Adrenal gland (tissue), 12 donors: ENCODE measurements around the gene CBR4. TPM values are rescaled to one million over a fixed set of nuclear protein-coding genes. Genes with fewer than 3 reads are reported as not detected.

Experiments used
- DNase-seq, 7 donors: peaks; one replicate each; pipeline ENCODE4 v3.0.0-alpha.2; 2019 to 2020
- H3K27ac ChIP-seq, 5 donors: fragments of 200-600 bp; sonication (generic) in 4 of 5; 1 replicate in 3 of 5; 2 replicates in 2 of 5; pipeline versions ENCODE4 v1.5.1 to v1.8.0; 2016 to 2020; ENCODE audit warnings: mild to moderate bottlenecking in 1 of 5
- H3K27me3 ChIP-seq: fragments of 200-600 bp; 2 replicates; pipeline ENCODE4 v1.8.0; 2021
- H3K36me3 ChIP-seq, 2 donors: fragments of 200-600 bp; replicated peaks in 1 of 2; 1 replicate in 1 of 2; 2 replicates in 1 of 2; pipeline versions ENCODE4 v1.5.1 to v1.8.0; 2018 to 2022
- H3K4me1 ChIP-seq, 2 donors: fragments of 200-600 bp; replicated peaks in 1 of 2; 1 replicate in 1 of 2; 2 replicates in 1 of 2; pipeline versions ENCODE4 v1.5.1 to v1.8.0; 2018 to 2021
- H3K4me3 ChIP-seq, 4 donors: fragments of 200-600 bp; sonication (generic) in 3 of 4; one replicate each; pipeline ENCODE4 v1.5.1; 2016 to 2018
- H3K9me3 ChIP-seq, 3 donors: fragments of 200-600 bp; sonication (generic) in 1 of 3; replicated peaks in 1 of 3; 1 replicate in 2 of 3; 2 replicates in 1 of 3; pipeline versions ENCODE4 v1.5.1 to v1.8.0; 2016 to 2021
- POLR2A ChIP-seq, 2 donors: fragments of 450-650 bp; IDR thresholded peaks; one replicate each; pipeline ENCODE4 v1.6.1; 2017; ENCODE audit warnings: antibody characterized with exemption in 2 of 2, mild to moderate bottlenecking in 2 of 2, moderate library complexity in 1 of 2
- WGBS, 4 donors: extraction: QIAGEN DNeasy Blood & Tissue Kit in 2 of 4; methylation state at CpG; one replicate each; pipeline versions ENCODE4 v1.1.5 to v1.1.7; 2013 to 2017; 5-methylcytosine and 5-hydroxymethylcytosine counted together
- intact Hi-C, 2 donors: fragments of 100-400 bp; cut with DNase I; formaldehyde crosslinking; loops; one replicate each; pipeline versions ENCODE4 v1.14.1 to v1.15.0; 2022 to 2023
- polyA plus RNA-seq, 3 donors: library from polyadenylated mRNA; stranded (reverse); fragments of 200-250 nt in 2 of 3; fragments of 350-450 nt in 1 of 3; fragmentation: Illumina TruSeq in 1 of 3; extraction: RNeasy Lipid Tissue Mini Kit (QIAGEN cat#74804) in 1 of 3; gene quantifications; one replicate each; pipeline ENCODE4 v1.2.3, GENCODE V29; 2013 to 2014
- total RNA-seq, 9 donors: library from RNA; depleted of rRNA in 4 of 9; stranded (reverse); fragments of >200 nt in 4 of 9; fragments of 120-200 nt in 1 of 9; fragmentation: NEBNext Ultra II Directional in 1 of 9; extraction: Animal tissue kit (Norgen Biotek cat#: 25700) in 1 of 9; gene quantifications; one replicate each; pipeline versions ENCODE4 v1.1.0 to v1.2.4, GENCODE V29; 2013 to 2023
- TF ChIP-seq, protein P1 (sequence below), 6 experiments: fragments of 450-650 bp in 4 of 6; fragments of 200-600 bp in 2 of 6; sonication (generic) in 1 of 6; IDR thresholded peaks; 1 replicate in 5 of 6; 2 replicates in 1 of 6; pipeline versions ENCODE4 v1.5.1 to v1.8.0; 2016 to 2021; ENCODE audit warnings: antibody characterized with exemption in 6 of 6, mild to moderate bottlenecking in 2 of 6, moderate library complexity in 1 of 6
- donor health status: healthy with polysubstance abuse.
- donor health status: Bipolar disorder and iron deficiency.
- donor health status: DM: yes; HTN: yes; CAD: no.
- donor health status: DM: no; HTN: no; CAD: no.
- donor health status: DM: no; HTN: no; CAD: no.
- donor health status: DM: yes; HTN: yes; CAD: no.

CBR4 gene
- total and polyA plus RNA-seq, 12 donors, result 9.6 to 34.6 (median 20.7) TPM

DNA sequence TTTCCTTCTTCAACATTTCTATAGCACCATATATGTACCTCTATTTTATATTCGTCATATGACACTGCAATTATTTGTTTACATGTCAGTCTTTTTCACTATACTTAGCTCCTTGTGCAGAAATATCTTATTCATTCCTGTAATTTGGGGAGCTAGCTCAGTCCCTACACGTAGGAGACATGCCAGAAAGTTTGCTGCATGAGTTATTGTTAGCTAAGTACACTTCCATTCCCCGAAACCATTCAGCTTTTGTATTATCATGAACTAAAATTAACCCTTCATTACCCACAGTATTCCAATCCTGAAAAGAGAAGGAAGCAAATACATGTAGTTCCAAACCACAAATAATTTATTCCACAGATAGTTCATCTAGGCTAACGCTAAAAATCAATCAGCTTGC, 10.2 kb downstream of the CBR4 start:
- intact Hi-C loops, result no loop called here
- no peak for DNase-seq

DNA sequence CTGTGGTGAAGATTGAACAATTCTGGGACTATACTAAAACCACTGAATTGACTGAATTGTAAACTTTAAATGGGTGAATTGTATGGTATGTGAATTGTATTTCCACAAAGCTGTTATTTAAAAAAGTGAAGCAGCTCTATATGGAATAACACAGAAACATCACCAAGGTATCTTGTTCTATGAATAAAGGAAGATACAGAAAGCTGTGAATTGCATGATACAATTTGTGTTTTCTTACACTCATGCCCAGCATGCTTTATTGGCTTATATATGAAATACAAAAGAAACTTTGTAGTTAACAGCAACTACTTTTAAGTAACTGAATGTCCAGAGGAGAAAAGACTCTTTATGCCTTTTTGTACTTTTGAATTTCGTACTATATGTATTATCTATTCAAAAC, 11.5 kb downstream of the CBR4 start:
- whole genome bisulfite sequencing, 4 donors, result 90 to 97% (median 95%) methylated on average over 1 of the region's 1 CpG
- peaks cover 0 to 9% of the 10 kb centered on the region in 2 donors for H3K36me3 ChIP-seq
- intact Hi-C loops, result no loop called here

More for the DNA sequence above, 10.2 kb downstream of the CBR4 start:
- H3K36me3 ChIP-seq, result peaks cover 0 to 9% of the 10 kb centered on the region in 2 donors
- TF ChIP-seq, protein P1, sequence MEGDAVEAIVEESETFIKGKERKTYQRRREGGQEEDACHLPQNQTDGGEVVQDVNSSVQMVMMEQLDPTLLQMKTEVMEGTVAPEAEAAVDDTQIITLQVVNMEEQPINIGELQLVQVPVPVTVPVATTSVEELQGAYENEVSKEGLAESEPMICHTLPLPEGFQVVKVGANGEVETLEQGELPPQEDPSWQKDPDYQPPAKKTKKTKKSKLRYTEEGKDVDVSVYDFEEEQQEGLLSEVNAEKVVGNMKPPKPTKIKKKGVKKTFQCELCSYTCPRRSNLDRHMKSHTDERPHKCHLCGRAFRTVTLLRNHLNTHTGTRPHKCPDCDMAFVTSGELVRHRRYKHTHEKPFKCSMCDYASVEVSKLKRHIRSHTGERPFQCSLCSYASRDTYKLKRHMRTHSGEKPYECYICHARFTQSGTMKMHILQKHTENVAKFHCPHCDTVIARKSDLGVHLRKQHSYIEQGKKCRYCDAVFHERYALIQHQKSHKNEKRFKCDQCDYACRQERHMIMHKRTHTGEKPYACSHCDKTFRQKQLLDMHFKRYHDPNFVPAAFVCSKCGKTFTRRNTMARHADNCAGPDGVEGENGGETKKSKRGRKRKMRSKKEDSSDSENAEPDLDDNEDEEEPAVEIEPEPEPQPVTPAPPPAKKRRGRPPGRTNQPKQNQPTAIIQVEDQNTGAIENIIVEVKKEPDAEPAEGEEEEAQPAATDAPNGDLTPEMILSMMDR (IDR thresholded peaks at IDR 0.05), result no peak
- no peak for TF ChIP-seq POLR2A (IDR thresholded peaks at IDR 0.05)
- H3K4me1 ChIP-seq, result peaks cover 0 to 7% of the 10 kb centered on the region in 2 donors
- 60 to 69% (median 62%) methylated on average over 4 of the region's 4 CpGs for WGBS, 4 donors
- no peaks in the 10 kb centered on the region for H3K9me3 ChIP-seq
- no peak overlapping the region for H3K4me3 ChIP-seq
- H3K27me3 ChIP-seq, result no peaks in the 10 kb centered on the region
- no peak overlapping the region for H3K27ac ChIP-seq

DNA sequence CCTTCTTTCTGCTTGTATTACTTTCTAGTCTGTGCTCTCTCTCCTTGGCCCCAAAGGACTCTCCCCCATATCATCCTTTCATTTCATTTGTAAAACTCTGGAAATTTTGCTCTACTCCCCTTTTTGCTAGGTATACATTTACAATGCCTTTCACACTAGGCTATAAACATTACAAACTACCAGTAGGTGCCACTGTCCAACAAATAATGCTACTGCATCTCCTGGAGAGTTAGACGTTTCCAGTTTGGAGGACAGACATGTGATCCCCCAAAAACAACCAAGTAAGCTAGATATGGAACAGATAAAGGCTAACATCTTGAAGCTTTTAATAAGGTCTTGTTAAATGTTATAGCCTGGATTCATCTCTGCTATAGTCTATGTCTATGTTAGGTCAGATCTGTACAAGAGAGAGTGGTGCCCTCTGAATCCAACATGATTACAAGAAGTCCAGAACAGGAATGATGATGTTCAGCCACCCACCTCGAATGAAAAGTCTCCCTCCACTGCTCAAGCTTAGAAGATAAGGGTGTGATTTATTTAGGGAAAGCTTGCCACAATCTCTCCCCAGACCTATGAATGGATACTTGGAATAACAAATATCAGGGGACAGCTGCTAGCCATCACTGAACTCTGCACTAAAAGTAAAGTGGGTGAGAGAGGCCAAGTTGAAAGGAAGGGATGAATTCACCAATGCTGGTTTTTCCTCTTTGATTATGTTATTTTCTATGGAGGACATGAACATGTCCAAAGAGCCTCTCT, 14.3 kb downstream of the CBR4 start:
- intact Hi-C loops, result no loop called here
- Histone ChIP-seq H3K27me3 (no peaks in the 10 kb centered on the region), H3K9me3 (no peaks in the 10 kb centered on the region), H3K4me1 (peaks cover 0 to 15% of the 10 kb centered on the region in 2 donors), H3K36me3 (no peaks in the 10 kb centered on the region), H3K27ac (no peak overlapping the region), H3K4me3 (no peak overlapping the region)
- no peak for TF ChIP-seq POLR2A (IDR thresholded peaks at IDR 0.05)
- TF ChIP-seq, protein P1 (IDR thresholded peaks at IDR 0.05), result peak in 3 of 6 experiments; percentile 8 to 21 (median 19)
- WGBS, 4 donors, result 20 to 31% (median 22%) methylated on average over 2 of the region's 2 CpGs
- no peak for DNase-seq

More for the DNA sequence above, 11.5 kb downstream of the CBR4 start:
- Histone ChIP-seq H3K4me3 (no peak overlapping the region), H3K27me3 (no peaks in the 10 kb centered on the region), H3K4me1 (peaks cover 0 to 11% of the 10 kb centered on the region in 2 donors), H3K27ac (no peak overlapping the region), H3K9me3 (no peaks in the 10 kb centered on the region)
- DNase-seq, result no peak
- TF ChIP-seq POLR2A (IDR thresholded peaks at IDR 0.05), result no peak
- TF ChIP-seq, protein P1 (IDR thresholded peaks at IDR 0.05), result no peak

DNA sequence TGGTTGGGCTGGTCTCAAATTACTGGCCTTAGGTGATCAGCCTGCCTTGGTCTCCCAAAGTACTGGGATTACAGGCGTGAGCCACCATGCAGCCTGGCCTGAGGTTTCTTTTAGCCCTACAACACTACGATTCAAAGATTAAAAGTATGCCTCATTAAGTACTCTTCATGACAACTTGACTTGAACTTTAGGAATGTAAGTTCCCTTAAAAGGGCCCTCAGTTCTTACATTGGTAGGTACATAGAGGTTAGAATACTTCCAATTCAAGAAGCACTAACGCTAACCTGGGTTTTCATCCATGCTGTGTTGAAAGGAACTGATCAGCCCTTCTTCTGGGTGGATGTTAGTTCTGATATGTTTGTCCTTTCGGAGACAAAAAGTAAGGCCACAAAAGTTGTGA, 15.1 kb downstream of the CBR4 start:
- H3K4me3 ChIP-seq, result no peak overlapping the region
- no peaks in the 10 kb centered on the region for H3K36me3 ChIP-seq
- H3K27ac ChIP-seq, result no peak overlapping the region
- H3K27me3 ChIP-seq, result no peaks in the 10 kb centered on the region
- H3K4me1 ChIP-seq, result peaks cover 0 to 15% of the 10 kb centered on the region in 2 donors
- H3K9me3 ChIP-seq, result no peaks in the 10 kb centered on the region
- TF ChIP-seq, protein P1 (IDR thresholded peaks at IDR 0.05), result no peak
- no peak for TF ChIP-seq POLR2A (IDR thresholded peaks at IDR 0.05)
- intact Hi-C loops, result no loop called here
- DNase-seq, result no peak
- WGBS, 4 donors, result 95 to 97% (median 96%) methylated on average over 4 of the region's 4 CpGs
